Fibroblast of lung (primary cell): ENCODE results near the gene IL25. TPM values are rescaled to one million over a fixed set of nuclear protein-coding genes. Genes with fewer than 3 reads are reported as not detected.

Experiments used
- DNase-seq, 2 donors: peaks; one replicate each; pipeline versions ENCODE4 v3.0.0 to v3.0.0-alpha.2; 2010; ENCODE audit warnings: low read depth in 2 of 2
- H2AFZ ChIP-seq: 2 replicates; pipeline ENCODE4 v1.5.1; 2012; ENCODE audit warnings: low read length, control low read depth, inconsistent platforms
- H3K27ac ChIP-seq: 2 replicates; pipeline ENCODE4 v1.5.1; 2011; ENCODE audit warnings: low read length, control low read depth; ENCODE audit not compliant: insufficient read depth
- H3K27me3 ChIP-seq: 2 replicates; pipeline ENCODE4 v1.5.1; 2011; ENCODE audit warnings: mild to moderate bottlenecking, low read length; ENCODE audit not compliant: control insufficient read depth, insufficient read depth
- H3K36me3 ChIP-seq: 2 replicates; pipeline ENCODE4 v1.5.1; 2011; ENCODE audit warnings: low read length; ENCODE audit not compliant: control insufficient read depth, insufficient read depth
- H3K4me1 ChIP-seq: 2 replicates; pipeline ENCODE4 v1.5.1; 2011; ENCODE audit warnings: low read length; ENCODE audit not compliant: control insufficient read depth, insufficient read depth; ENCODE audit errors: extremely low read depth
- H3K4me2 ChIP-seq: 2 replicates; pipeline ENCODE4 v1.5.1; 2011; ENCODE audit warnings: low read length, control low read depth; ENCODE audit not compliant: insufficient read depth; ENCODE audit errors: extremely low read depth
- H3K4me3 ChIP-seq, 4 experiments: fragments of 200-600 bp in 1 of 4; sonication (generic) in 1 of 4; replicated peaks in 1 of 4; 2 replicates each; pipeline ENCODE4 v1.5.1; 2011 to 2016; ENCODE audit warnings: low read length in 4 of 4, low read depth in 3 of 4, mild to moderate bottlenecking in 3 of 4, control low read depth in 2 of 4, inconsistent platforms in 1 of 4, mixed read lengths in 1 of 4; ENCODE audit not compliant: insufficient read depth in 1 of 4; ENCODE audit errors: control extremely low read depth in 1 of 4
- H3K79me2 ChIP-seq: 2 replicates; pipeline ENCODE4 v1.5.1; 2012; ENCODE audit warnings: mild to moderate bottlenecking, low read length, inconsistent platforms; ENCODE audit not compliant: control insufficient read depth, insufficient read depth
- H3K9ac ChIP-seq: 2 replicates; pipeline ENCODE4 v1.5.1; 2011; ENCODE audit warnings: mild to moderate bottlenecking, low read length, control low read depth; ENCODE audit not compliant: insufficient read depth
- H3K9me3 ChIP-seq: 2 replicates; pipeline ENCODE4 v1.5.1; 2012; ENCODE audit warnings: low read depth, low read length; ENCODE audit not compliant: control insufficient read depth, insufficient read depth
- H4K20me1 ChIP-seq: 2 replicates; pipeline ENCODE4 v1.5.1; 2011; ENCODE audit warnings: low read length; ENCODE audit not compliant: control insufficient read depth, insufficient read depth; ENCODE audit errors: extremely low read depth
- CTCF ChIP-seq, 2 donors: IDR thresholded peaks in 1 of 2; conservative IDR thresholded peaks in 1 of 2; 1 replicate in 1 of 2; 2 replicates in 1 of 2; pipeline ENCODE4 v1.5.1; 2011 to 2012; ENCODE audit warnings: low read length in 2 of 2, control low read depth in 1 of 2, inconsistent platforms in 1 of 2, low read depth in 1 of 2, mild to moderate bottlenecking in 1 of 2
- EZH2 ChIP-seq: IDR thresholded peaks from 2 replicates; pipeline ENCODE4 v1.5.1; 2012; ENCODE audit warnings: low read length, control low read depth, mild to moderate bottlenecking; ENCODE audit errors: missing control alignments
- polyA plus RNA-seq, 2 donors: library from polyadenylated mRNA; depleted of rRNA in 1 of 2; stranded (reverse) in 1 of 2; unstranded in 1 of 2; fragments of >200 nt; gene quantifications; 2 replicates each; pipeline ENCODE4 v1.2.1, GENCODE V29; 2011 to 2012; ENCODE audit warnings: missing spikeins in 1 of 2
- total RNA-seq: library from RNA; depleted of rRNA; stranded (reverse); fragments of >200 nt; gene quantifications from 2 replicates; pipeline ENCODE4 v1.2.1, GENCODE V29; 2014

Gene IL25
- total and polyA plus RNA-seq, 2 donors (not counting 1 experiment from before 2014, with no cell fraction given), result not detected

- no peaks in the 10 kb centered on the region for H3K9me3 ChIP-seq
- no peak overlapping the region for H2AFZ ChIP-seq
- no peaks in the 10 kb centered on the region for H3K79me2 ChIP-seq
- no peak overlapping the region for H3K27ac ChIP-seq
- H3K4me3 ChIP-seq, result no peak overlapping the region
- no peak for TF ChIP-seq EZH2
- TF ChIP-seq CTCF (conservative IDR thresholded peaks at IDR 0.05 in 1 of 2, IDR thresholded peaks at IDR 0.05 in 1 of 2; ENCODE audit: low read depth in 1 of 2, low read length in 2 of 2), result no peak
- H3K4me1 ChIP-seq, result no peaks in the 10 kb centered on the region
- no peak overlapping the region for H3K9ac ChIP-seq
- no peaks in the 10 kb centered on the region for H3K36me3 ChIP-seq
- H3K27me3 ChIP-seq, result peaks cover 2% of the 10 kb centered on the region
- no peaks in the 10 kb centered on the region for H4K20me1 ChIP-seq
- H3K4me2 ChIP-seq, result no peak overlapping the region
- no peak for DNase-seq
Observed at GRCh38 chr14:23347406-23348296, 25.0 kb upstream of the IL25 start.

GRCh38 chr14:23348297-23348655 lies 24.3 kb upstream of the IL25 start:
- no peak for DNase-seq

More at GRCh38 chr14:23348297-23348655, 24.3 kb upstream of the IL25 start:
- Histone ChIP-seq H3K9me3 (no peaks in the 10 kb centered on the region), H3K27ac (no peak overlapping the region), H4K20me1 (no peaks in the 10 kb centered on the region), H3K9ac (no peak overlapping the region), H3K79me2 (no peaks in the 10 kb centered on the region), H3K4me3 (no peak overlapping the region), H2AFZ (no peak overlapping the region), H3K27me3 (peaks cover 2% of the 10 kb centered on the region), H3K4me1 (no peaks in the 10 kb centered on the region), H3K4me2 (no peak overlapping the region), H3K36me3 (no peaks in the 10 kb centered on the region)
- TF ChIP-seq CTCF (conservative IDR thresholded peaks at IDR 0.05 in 1 of 2, IDR thresholded peaks at IDR 0.05 in 1 of 2; ENCODE audit: low read depth in 1 of 2, low read length in 2 of 2), result no peak
- no peak for TF ChIP-seq EZH2
